CD4-positive, alpha-beta T cell treated with Interleukin-12 subunit alpha and Interleukin-12 subunit beta, for 1 hour (primary cell): ENCODE results near the gene CYB5D1.
A peak's percentile ranks its signal among the peaks of the same experiment; 100 is the strongest.

ENCODE experiments used
- DNase-seq: peaks from one replicate; pipeline ENCODE4 v3.0.0-alpha.2; 2020

Gene CYB5D1

GRCh38 chr17:7887038-7887481, 29.3 kb downstream of the CYB5D1 start:
- DNase-seq: no peak

- DNase-seq: peak; percentile 96
Observed at GRCh38 chr17:7887482-7888183, 29.8 kb downstream of the CYB5D1 start.

GRCh38 chr17:7888184-7888920, 30.5 kb downstream of the CYB5D1 start, which contains the start of gene CHD3:
TSS of gene CHD3 (plus strand) at chr17:7888789. CDS start at chr17:7889001, 212 bp downstream.
- DNase-seq: peak; percentile 50

DNA sequence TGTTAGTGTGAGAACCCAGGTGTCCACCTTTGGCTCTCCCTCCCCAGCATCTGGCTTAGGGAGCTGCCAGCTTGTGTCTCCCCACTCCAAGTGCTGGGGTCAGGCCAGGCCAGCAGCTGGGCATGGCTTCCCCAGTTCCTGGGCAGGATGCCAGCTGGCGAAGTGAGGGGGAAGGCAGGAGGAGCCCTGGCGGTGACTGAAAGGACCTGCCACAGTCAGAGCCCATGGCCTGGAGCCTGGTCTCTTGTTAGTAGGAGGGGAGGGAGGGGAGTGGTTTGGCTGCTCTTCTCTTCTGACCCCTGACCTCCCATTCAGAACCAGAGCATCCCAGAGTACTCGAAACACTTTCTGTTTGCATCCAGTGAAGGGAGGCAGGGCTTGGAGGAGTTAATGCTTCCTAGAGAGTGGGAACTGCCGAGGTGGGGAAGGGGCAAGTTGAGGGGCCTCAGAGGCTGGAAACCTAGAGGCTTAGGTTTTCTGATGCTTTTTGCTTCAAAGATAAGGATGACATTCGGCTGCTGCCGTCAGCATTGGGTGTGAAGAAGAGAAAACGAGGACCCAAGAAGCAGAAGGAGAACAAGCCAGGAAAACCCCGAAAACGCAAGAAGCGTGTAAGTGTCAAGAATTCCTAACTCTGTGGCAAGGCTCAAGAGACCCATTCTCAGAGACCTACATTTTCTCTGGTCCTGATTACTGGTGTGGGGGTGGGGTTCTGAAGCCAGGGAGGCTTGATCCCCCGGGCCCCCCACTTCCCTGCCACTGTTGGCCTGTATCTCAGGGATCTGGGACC, 31.6 kb downstream of the CYB5D1 start:
- peak; percentile 51 for DNase-seq

DNA sequence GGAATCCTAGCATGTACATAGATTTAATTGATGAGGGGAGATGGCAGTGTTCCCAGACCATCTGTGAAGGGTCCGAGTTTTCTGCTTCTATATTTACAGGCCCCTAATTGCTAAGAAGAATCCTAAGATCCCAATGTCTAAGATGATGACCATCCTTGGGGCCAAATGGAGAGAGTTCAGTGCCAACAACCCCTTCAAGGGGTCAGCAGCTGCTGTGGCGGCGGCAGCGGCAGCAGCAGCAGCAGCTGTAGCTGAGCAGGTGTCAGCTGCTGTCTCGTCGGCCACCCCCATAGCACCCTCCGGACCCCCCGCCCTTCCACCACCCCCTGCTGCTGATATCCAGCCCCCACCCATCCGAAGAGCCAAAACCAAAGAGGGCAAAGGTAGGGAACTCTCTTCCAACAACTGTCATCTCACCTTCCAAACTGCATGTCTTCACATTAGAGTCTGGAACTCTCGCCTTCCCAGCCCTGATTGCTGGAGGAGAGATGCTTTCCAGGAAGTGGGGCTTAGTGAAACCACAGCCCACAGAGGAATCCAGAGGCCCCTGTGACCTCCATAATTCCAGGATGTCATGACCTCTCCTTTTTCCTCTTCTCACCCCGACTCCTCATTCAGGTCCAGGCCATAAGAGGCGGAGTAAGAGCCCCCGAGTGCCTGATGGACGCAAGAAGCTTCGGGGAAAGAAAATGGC, 35.5 kb downstream of the CYB5D1 start:
- no peak for DNase-seq

DNA sequence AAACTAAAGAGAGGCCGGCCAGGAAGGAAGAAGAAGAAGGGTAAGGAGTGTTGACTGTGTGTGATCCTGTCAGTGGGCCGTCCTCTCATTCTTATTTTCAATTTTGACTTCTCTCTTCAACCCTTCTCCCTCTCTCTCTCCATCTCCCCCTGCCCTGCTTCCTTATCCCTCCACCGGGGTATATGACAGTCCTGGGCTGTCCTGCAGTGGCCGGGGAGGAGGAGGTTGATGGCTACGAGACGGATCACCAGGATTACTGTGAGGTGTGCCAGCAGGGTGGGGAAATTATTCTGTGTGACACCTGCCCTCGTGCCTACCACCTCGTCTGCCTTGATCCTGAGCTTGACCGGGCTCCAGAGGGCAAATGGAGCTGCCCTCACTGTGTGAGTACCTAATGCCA, 36.4 kb downstream of the CYB5D1 start:
- DNase-seq: no peak

DNA sequence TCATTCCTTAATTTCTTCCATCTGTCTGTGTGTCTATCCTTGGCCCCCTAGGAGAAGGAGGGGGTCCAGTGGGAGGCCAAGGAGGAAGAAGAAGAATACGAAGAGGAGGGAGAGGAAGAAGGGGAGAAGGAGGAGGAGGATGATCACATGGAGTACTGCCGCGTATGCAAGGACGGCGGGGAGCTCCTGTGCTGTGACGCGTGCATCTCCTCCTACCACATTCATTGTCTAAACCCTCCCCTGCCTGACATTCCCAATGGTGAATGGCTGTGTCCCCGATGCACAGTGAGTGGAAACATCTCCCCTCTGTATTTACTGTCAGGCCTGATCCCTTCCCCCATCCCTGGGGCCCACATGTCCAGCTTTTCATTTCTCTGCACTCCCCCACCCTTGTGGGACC, 37.1 kb downstream of the CYB5D1 start:
- DNase-seq: no peak

- no peak for DNase-seq
Observed at GRCh38 chr17:7897090-7897489, 39.3 kb downstream of the CYB5D1 start.

- peak; percentile 45 for DNase-seq
Observed at GRCh38 chr17:7897773-7898172, 40.0 kb downstream of the CYB5D1 start.

- DNase-seq: no peak
Observed at GRCh38 chr17:7903154-7904103, 45.6 kb downstream of the CYB5D1 start.

DNA sequence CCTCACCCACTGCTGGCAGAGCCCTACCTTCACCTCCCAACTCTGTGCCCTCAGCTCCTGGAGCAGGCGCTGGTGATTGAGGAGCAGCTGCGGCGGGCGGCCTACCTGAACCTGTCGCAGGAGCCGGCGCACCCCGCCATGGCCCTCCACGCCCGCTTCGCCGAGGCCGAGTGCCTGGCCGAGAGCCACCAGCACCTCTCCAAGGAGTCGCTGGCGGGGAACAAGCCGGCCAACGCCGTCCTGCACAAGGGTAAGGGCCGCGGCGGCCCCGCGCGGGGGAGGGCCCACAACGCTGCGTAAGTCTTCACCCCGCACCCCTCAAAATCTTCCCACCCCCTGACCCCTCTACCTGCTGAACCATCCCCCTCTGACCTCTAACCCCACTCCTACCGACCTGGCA, 51.3 kb downstream of the CYB5D1 start:
- DNase-seq: no peak

DNA sequence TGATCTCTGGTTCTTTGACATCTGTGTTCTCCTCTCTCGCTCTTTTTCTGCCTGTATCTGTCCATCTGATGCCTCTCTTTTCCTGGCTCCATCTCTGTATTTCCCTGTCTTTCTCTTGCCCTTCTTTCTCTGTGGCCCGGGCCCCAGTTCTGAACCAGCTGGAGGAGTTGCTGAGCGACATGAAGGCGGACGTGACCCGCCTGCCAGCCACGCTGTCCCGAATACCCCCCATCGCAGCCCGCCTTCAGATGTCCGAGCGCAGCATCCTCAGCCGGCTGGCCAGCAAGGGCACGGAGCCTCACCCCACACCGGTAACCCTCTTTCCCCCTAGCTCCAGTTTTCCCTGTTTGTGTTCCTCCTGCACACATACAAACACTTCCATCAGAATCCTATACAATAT, 52.5 kb downstream of the CYB5D1 start:
- DNase-seq: no peak

DNA sequence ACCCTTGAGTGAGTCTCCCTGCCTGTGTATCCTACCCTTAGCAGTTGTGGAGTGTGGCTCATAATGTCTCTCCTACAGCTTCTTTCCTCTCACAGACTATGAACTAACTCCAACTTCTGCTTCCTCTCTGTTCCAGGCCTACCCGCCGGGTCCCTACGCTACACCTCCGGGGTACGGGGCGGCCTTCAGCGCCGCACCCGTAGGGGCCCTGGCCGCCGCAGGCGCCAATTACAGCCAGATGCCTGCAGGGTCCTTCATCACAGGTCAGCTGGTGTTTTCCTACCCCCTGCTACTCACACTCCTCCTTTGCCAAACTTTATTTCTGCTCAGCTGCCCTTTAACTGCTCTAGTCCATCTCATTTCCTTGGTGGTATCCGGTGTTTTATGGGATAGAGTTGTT, 52.9 kb downstream of the CYB5D1 start:
- DNase-seq: no peak

DNA sequence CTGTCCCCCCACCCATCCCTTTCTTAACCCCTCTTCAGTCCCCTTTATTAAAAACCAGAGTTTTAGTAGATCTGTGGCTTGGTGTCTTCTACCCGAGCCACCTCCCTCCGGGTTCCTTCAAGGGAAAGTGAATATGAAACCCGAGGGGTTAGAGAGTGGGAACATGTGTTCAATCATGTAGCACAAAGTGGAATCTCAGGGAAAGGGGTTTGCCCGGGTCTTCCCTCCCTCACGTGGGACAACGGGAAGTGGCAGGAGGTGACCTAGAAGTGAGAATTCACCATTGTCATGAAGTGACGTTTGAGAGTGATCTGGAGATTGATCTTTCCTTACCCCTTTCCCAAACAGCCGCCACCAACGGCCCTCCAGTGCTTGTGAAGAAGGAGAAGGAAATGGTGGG, 53.3 kb downstream of the CYB5D1 start:
- no peak for DNase-seq
